Naive B cell (primary cell): Measurements from ENCODE around the gene PLXNA4. TPM values are rescaled to one million over a fixed set of nuclear protein-coding genes. Genes with fewer than 3 reads are reported as not detected.

Experiments used
- ATAC-seq, 2 donors: fragments of 150-1000 bp; cut with Tn5 transposase; 2 replicates each; pipeline ENCODE4 v1.10.0; 2021; ENCODE audit warnings: low read depth in 2 of 2, mild to moderate bottlenecking in 2 of 2, moderate library complexity in 2 of 2
- DNase-seq: peaks from one replicate; pipeline ENCODE4 v3.0.0; 2022
- H3K27ac Mint-ChIP-seq, 6 donors: one replicate each; pipeline ENCODE4 v1.8.0; 2020 to 2022; ENCODE audit warnings: mild to moderate bottlenecking in 6 of 6, mixed read lengths in 6 of 6, moderate library complexity in 5 of 6, inconsistent platforms in 2 of 6
- H3K27me3 Mint-ChIP-seq, 3 donors: one replicate each; pipeline ENCODE4 v1.8.0; 2021 to 2022; ENCODE audit warnings: mixed read lengths in 3 of 3, mild to moderate bottlenecking in 1 of 3
- H3K36me3 Mint-ChIP-seq, 2 donors: one replicate each; pipeline ENCODE4 v1.8.0; 2020 to 2022; ENCODE audit warnings: mixed read lengths in 2 of 2, inconsistent platforms in 1 of 2, mild to moderate bottlenecking in 1 of 2
- H3K4me1 Mint-ChIP-seq, 3 donors: one replicate each; pipeline ENCODE4 v1.8.0; 2020 to 2022; ENCODE audit warnings: mixed read lengths in 3 of 3, inconsistent platforms in 1 of 3, mild to moderate bottlenecking in 1 of 3, moderate library complexity in 1 of 3
- H3K4me3 Mint-ChIP-seq, 8 donors: one replicate each; pipeline ENCODE4 v1.8.0; 2020 to 2022; ENCODE audit warnings: mild to moderate bottlenecking in 8 of 8, mixed read lengths in 8 of 8, moderate library complexity in 8 of 8, inconsistent platforms in 2 of 8
- H3K9me3 Mint-ChIP-seq, 7 donors: one replicate each; pipeline ENCODE4 v1.8.0; 2020 to 2022; ENCODE audit warnings: mixed read lengths in 7 of 7, mild to moderate bottlenecking in 5 of 7, inconsistent platforms in 2 of 7, moderate library complexity in 1 of 7
- polyA plus RNA-seq, 6 donors: library from polyadenylated mRNA; unstranded; fragments of 300-500 nt; fragmentation: Illumina TruSeq; gene quantifications; one replicate each; pipeline ENCODE4 v1.2.3, GENCODE V29; 2021; ENCODE audit warnings: low read depth in 6 of 6

Gene PLXNA4
- polyA plus RNA-seq, 6 donors from 2014 or later: not detected

- Mint-ChIP-seq H3K27me3 (peaks cover 10 to 11% (median 11%) of the 10 kb centered on the region in 3 donors), H3K9me3 (peaks cover 0 to 5% (median 3%) of the 10 kb centered on the region in 7 donors), H3K27ac (no peak overlapping the region), H3K4me1 (no peaks in the 10 kb centered on the region), H3K4me3 (no peak overlapping the region), H3K36me3 (no peaks in the 10 kb centered on the region)
- DNase-seq: no peak
- ATAC-seq: no peak
These were observed 203.2 kb downstream of the PLXNA4 start for GRCh38 chr7:132373041-132373440.

- Mint-ChIP-seq H3K27ac (no peak overlapping the region), H3K36me3 (no peaks in the 10 kb centered on the region), H3K4me3 (no peak overlapping the region), H3K9me3 (peaks cover 0 to 5% (median 3%) of the 10 kb centered on the region in 7 donors), H3K27me3 (peaks cover 11 to 16% (median 14%) of the 10 kb centered on the region in 3 donors), H3K4me1 (peaks cover 0 to 2% (median 0%) of the 10 kb centered on the region in 3 donors)
- ATAC-seq: no peak
- no peak for DNase-seq
These were observed 204.3 kb downstream of the PLXNA4 start for GRCh38 chr7:132371948-132372347.

- no peak overlapping the region for H3K27ac Mint-ChIP-seq
- no peak overlapping the region for H3K4me3 Mint-ChIP-seq
- peaks cover 5 to 12% (median 9%) of the 10 kb centered on the region in 3 donors for H3K27me3 Mint-ChIP-seq
- H3K36me3 Mint-ChIP-seq: no peaks in the 10 kb centered on the region
- DNase-seq (no peak), ATAC-seq (no peak)
- peaks cover 0 to 2% (median 0%) of the 10 kb centered on the region in 3 donors for H3K4me1 Mint-ChIP-seq
- H3K9me3 Mint-ChIP-seq: peaks cover 0 to 3% (median 0%) of the 10 kb centered on the region in 7 donors
These were observed 207.9 kb downstream of the PLXNA4 start for GRCh38 chr7:132368246-132368900.

GRCh38 chr7:132367795-132368194, 208.5 kb downstream of the PLXNA4 start:
- peaks cover 5 to 12% (median 9%) of the 10 kb centered on the region in 3 donors for H3K27me3 Mint-ChIP-seq
- peaks cover 0 to 2% (median 0%) of the 10 kb centered on the region in 3 donors for H3K4me1 Mint-ChIP-seq
- ATAC-seq: no peak
- no peak overlapping the region for H3K4me3 Mint-ChIP-seq
- no peak for DNase-seq
- peaks cover 0 to 3% (median 0%) of the 10 kb centered on the region in 7 donors for H3K9me3 Mint-ChIP-seq
- no peak overlapping the region for H3K27ac Mint-ChIP-seq
- no peaks in the 10 kb centered on the region for H3K36me3 Mint-ChIP-seq

- Mint-ChIP-seq H3K36me3 (no peaks in the 10 kb centered on the region), H3K4me1 (peaks cover 0 to 2% (median 0%) of the 10 kb centered on the region in 3 donors), H3K4me3 (no peak overlapping the region), H3K27me3 (peaks cover 5 to 12% (median 9%) of the 10 kb centered on the region in 3 donors), H3K9me3 (peaks cover 0 to 3% (median 0%) of the 10 kb centered on the region in 7 donors), H3K27ac (no peak overlapping the region)
- DNase-seq (no peak), ATAC-seq (no peak)
These were observed 209.3 kb downstream of the PLXNA4 start for GRCh38 chr7:132367004-132367403.

GRCh38 chr7:132364226-132364625, 212.0 kb downstream of the PLXNA4 start:
- H3K36me3 Mint-ChIP-seq: no peaks in the 10 kb centered on the region
- no peak overlapping the region for H3K27ac Mint-ChIP-seq
- H3K9me3 Mint-ChIP-seq: peaks cover 0 to 3% (median 0%) of the 10 kb centered on the region in 7 donors
- no peak overlapping the region for H3K4me3 Mint-ChIP-seq
- H3K4me1 Mint-ChIP-seq: peaks cover 0 to 2% (median 0%) of the 10 kb centered on the region in 3 donors
- ATAC-seq (no peak), DNase-seq (no peak)
- H3K27me3 Mint-ChIP-seq: peaks cover 3 to 18% (median 15%) of the 10 kb centered on the region in 3 donors

GRCh38 chr7:132362059-132362458, 214.2 kb downstream of the PLXNA4 start:
- H3K27ac Mint-ChIP-seq: no peak overlapping the region
- ATAC-seq: no peak
- no peak for DNase-seq
- no peaks in the 10 kb centered on the region for H3K4me1 Mint-ChIP-seq
- peaks cover 3 to 16% (median 9%) of the 10 kb centered on the region in 3 donors for H3K27me3 Mint-ChIP-seq
- H3K4me3 Mint-ChIP-seq: no peak overlapping the region
- peaks cover 0 to 2% (median 0%) of the 10 kb centered on the region in 7 donors for H3K9me3 Mint-ChIP-seq
- H3K36me3 Mint-ChIP-seq: no peaks in the 10 kb centered on the region

- Mint-ChIP-seq H3K4me3 (no peak overlapping the region), H3K27ac (no peak overlapping the region), H3K4me1 (no peaks in the 10 kb centered on the region), H3K9me3 (peaks cover 0 to 2% (median 0%) of the 10 kb centered on the region in 7 donors), H3K27me3 (peaks cover 3 to 14% (median 9%) of the 10 kb centered on the region in 3 donors), H3K36me3 (no peaks in the 10 kb centered on the region)
- DNase-seq (no peak), ATAC-seq (no peak)
These were observed 215.1 kb downstream of the PLXNA4 start for GRCh38 chr7:132361146-132361545.

- Mint-ChIP-seq H3K27ac (no peak overlapping the region), H3K36me3 (no peaks in the 10 kb centered on the region), H3K27me3 (peaks cover 3 to 14% (median 9%) of the 10 kb centered on the region in 3 donors), H3K9me3 (peaks cover 0 to 2% (median 0%) of the 10 kb centered on the region in 7 donors), H3K4me3 (no peak overlapping the region), H3K4me1 (no peaks in the 10 kb centered on the region)
- ATAC-seq (no peak), DNase-seq (no peak)
These were observed 216.5 kb downstream of the PLXNA4 start for GRCh38 chr7:132359743-132360142.

- no peak for DNase-seq
- Mint-ChIP-seq H3K4me3 (no peak overlapping the region), H3K27me3 (peaks cover 3 to 27% (median 9%) of the 10 kb centered on the region in 3 donors), H3K27ac (no peak overlapping the region), H3K36me3 (no peaks in the 10 kb centered on the region), H3K9me3 (no peaks in the 10 kb centered on the region), H3K4me1 (no peaks in the 10 kb centered on the region)
- no peak for ATAC-seq
These were observed 221.2 kb downstream of the PLXNA4 start for GRCh38 chr7:132355048-132355447.

GRCh38 chr7:132354527-132354926, 221.7 kb downstream of the PLXNA4 start:
- ATAC-seq: no peak
- Mint-ChIP-seq H3K27ac (no peak overlapping the region), H3K4me1 (no peaks in the 10 kb centered on the region), H3K27me3 (peaks cover 0 to 27% (median 9%) of the 10 kb centered on the region in 3 donors), H3K9me3 (no peaks in the 10 kb centered on the region), H3K36me3 (no peaks in the 10 kb centered on the region), H3K4me3 (no peak overlapping the region)
- DNase-seq: no peak

- Mint-ChIP-seq H3K4me1 (no peaks in the 10 kb centered on the region), H3K36me3 (no peaks in the 10 kb centered on the region), H3K27ac (no peak overlapping the region), H3K27me3 (peaks cover 0 to 27% (median 9%) of the 10 kb centered on the region in 3 donors), H3K4me3 (no peak overlapping the region), H3K9me3 (no peaks in the 10 kb centered on the region)
- DNase-seq: no peak
- ATAC-seq: no peak
These were observed 222.3 kb downstream of the PLXNA4 start for GRCh38 chr7:132353936-132354335.

GRCh38 chr7:132352800-132353199, 223.5 kb downstream of the PLXNA4 start:
- Mint-ChIP-seq H3K9me3 (no peaks in the 10 kb centered on the region), H3K4me1 (no peaks in the 10 kb centered on the region), H3K36me3 (no peaks in the 10 kb centered on the region), H3K27ac (no peak overlapping the region), H3K4me3 (no peak overlapping the region), H3K27me3 (peaks cover 7 to 17% (median 14%) of the 10 kb centered on the region in 3 donors)
- DNase-seq (no peak), ATAC-seq (no peak)

GRCh38 chr7:132351954-132352499, 224.2 kb downstream of the PLXNA4 start:
- Mint-ChIP-seq H3K27me3 (peaks cover 15 to 18% (median 17%) of the 10 kb centered on the region in 3 donors), H3K4me1 (no peaks in the 10 kb centered on the region), H3K27ac (peak overlapping the region in 1 of 6 donors; percentile 55), H3K9me3 (peaks cover 0 to 4% (median 0%) of the 10 kb centered on the region in 7 donors), H3K36me3 (no peaks in the 10 kb centered on the region), H3K4me3 (no peak overlapping the region)
- DNase-seq (no peak), ATAC-seq (no peak)
